Body of pancreas (tissue), 4 donors: ENCODE data around the gene MPHOSPH6.

Source experiments
- POLR2A ChIP-seq, 3 donors: fragments of 450-650 bp; IDR thresholded peaks; one replicate each; pipeline ENCODE4 v1.6.1; 2016; ENCODE audit warnings: antibody characterized with exemption in 3 of 3, mild to moderate bottlenecking in 2 of 3
- TF ChIP-seq, protein P1 (sequence below), 7 experiments: fragments of 450-650 bp in 4 of 7; fragments of 200-600 bp in 3 of 7; sonication (generic) in 3 of 7; IDR thresholded peaks; one replicate each; pipeline ENCODE4 v1.5.1; 2016 to 2019; ENCODE audit warnings: antibody characterized with exemption in 7 of 7

DNA sequence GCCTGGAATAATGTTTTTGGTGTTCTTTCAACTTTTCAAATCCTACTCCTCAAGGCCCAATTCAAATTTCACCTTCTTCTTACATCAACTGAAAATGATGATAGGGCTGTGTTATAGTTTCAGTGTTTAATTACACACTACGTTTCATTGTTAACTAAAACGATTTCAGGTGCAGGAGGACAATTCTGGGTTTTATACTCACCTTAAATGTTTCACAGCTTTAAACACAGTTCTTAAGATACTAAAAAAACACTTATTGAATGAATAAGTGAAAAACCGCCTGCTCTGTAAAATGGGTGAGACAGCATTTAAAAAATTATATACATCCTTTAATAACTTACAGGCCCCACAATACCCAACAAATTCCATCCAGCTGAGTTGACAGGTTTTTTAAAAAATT lies 6.2 kb upstream of the MPHOSPH6 start:
- TF ChIP-seq, protein P1, sequence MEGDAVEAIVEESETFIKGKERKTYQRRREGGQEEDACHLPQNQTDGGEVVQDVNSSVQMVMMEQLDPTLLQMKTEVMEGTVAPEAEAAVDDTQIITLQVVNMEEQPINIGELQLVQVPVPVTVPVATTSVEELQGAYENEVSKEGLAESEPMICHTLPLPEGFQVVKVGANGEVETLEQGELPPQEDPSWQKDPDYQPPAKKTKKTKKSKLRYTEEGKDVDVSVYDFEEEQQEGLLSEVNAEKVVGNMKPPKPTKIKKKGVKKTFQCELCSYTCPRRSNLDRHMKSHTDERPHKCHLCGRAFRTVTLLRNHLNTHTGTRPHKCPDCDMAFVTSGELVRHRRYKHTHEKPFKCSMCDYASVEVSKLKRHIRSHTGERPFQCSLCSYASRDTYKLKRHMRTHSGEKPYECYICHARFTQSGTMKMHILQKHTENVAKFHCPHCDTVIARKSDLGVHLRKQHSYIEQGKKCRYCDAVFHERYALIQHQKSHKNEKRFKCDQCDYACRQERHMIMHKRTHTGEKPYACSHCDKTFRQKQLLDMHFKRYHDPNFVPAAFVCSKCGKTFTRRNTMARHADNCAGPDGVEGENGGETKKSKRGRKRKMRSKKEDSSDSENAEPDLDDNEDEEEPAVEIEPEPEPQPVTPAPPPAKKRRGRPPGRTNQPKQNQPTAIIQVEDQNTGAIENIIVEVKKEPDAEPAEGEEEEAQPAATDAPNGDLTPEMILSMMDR (IDR thresholded peaks at IDR 0.05), result no peak
- TF ChIP-seq POLR2A (IDR thresholded peaks at IDR 0.05), result no peak
